ENCODE results near the gene HGF.

The HGF gene

GRCh38 chr7:81685270-81685868, 84.5 kb downstream of the HGF start:
- no peaks in the 10 kb centered on the region for H3K36me3 Mint-ChIP-seq (ENCODE audit: insufficient read depth)
- DNase-seq (ENCODE audit: low spot score in 2 of 2) (no peak), ATAC-seq (replicated peaks; ENCODE audit: extremely low read depth, poor library complexity, severe bottlenecking) (no peak)
- no peaks in the 10 kb centered on the region for H3K4me1 Mint-ChIP-seq
- H3K9me3 Mint-ChIP-seq, result peaks cover 18% of the 10 kb centered on the region
- no peaks in the 10 kb centered on the region for H3K27me3 Mint-ChIP-seq
- no peak overlapping the region for H3K27ac Mint-ChIP-seq (ENCODE audit: low read depth)
- H3K4me3 Mint-ChIP-seq, result no peak overlapping the region

GRCh38 chr7:81684514-81685269, 85.2 kb downstream of the HGF start:
- Mint-ChIP-seq H3K36me3 (ENCODE audit: insufficient read depth) (no peaks in the 10 kb centered on the region), H3K4me3 (no peak overlapping the region), H3K4me1 (no peaks in the 10 kb centered on the region), H3K27ac (ENCODE audit: low read depth) (no peak overlapping the region), H3K9me3 (peaks cover 25% of the 10 kb centered on the region), H3K27me3 (no peaks in the 10 kb centered on the region)
- DNase-seq (ENCODE audit: low spot score in 2 of 2) (no peak), ATAC-seq (replicated peaks; ENCODE audit: extremely low read depth, poor library complexity, severe bottlenecking) (no peak)

GRCh38 chr7:81684033-81684432, 85.8 kb downstream of the HGF start:
- H3K9me3 Mint-ChIP-seq, result peaks cover 23% of the 10 kb centered on the region
- ATAC-seq (replicated peaks; ENCODE audit: extremely low read depth, poor library complexity, severe bottlenecking), result no peak
- DNase-seq (ENCODE audit: low spot score in 2 of 2), result no peak
- H3K27me3 Mint-ChIP-seq, result no peaks in the 10 kb centered on the region
- H3K4me1 Mint-ChIP-seq, result no peaks in the 10 kb centered on the region
- H3K4me3 Mint-ChIP-seq, result no peak overlapping the region
- no peaks in the 10 kb centered on the region for H3K36me3 Mint-ChIP-seq (ENCODE audit: insufficient read depth)
- no peak overlapping the region for H3K27ac Mint-ChIP-seq (ENCODE audit: low read depth)

GRCh38 chr7:81682873-81683272, 87.0 kb downstream of the HGF start:
- Mint-ChIP-seq H3K27ac (ENCODE audit: low read depth) (no peak overlapping the region), H3K9me3 (peaks cover 17% of the 10 kb centered on the region), H3K4me3 (no peak overlapping the region), H3K36me3 (ENCODE audit: insufficient read depth) (no peaks in the 10 kb centered on the region), H3K4me1 (no peaks in the 10 kb centered on the region), H3K27me3 (no peaks in the 10 kb centered on the region)
- ATAC-seq (replicated peaks; ENCODE audit: extremely low read depth, poor library complexity, severe bottlenecking) (no peak), DNase-seq (ENCODE audit: low spot score in 2 of 2) (no peak)

- Mint-ChIP-seq H3K27ac (ENCODE audit: low read depth) (no peak overlapping the region), H3K4me1 (no peaks in the 10 kb centered on the region), H3K36me3 (ENCODE audit: insufficient read depth) (no peaks in the 10 kb centered on the region), H3K27me3 (no peaks in the 10 kb centered on the region), H3K9me3 (peaks cover 26% of the 10 kb centered on the region), H3K4me3 (no peak overlapping the region)
- ATAC-seq (replicated peaks; ENCODE audit: extremely low read depth, poor library complexity, severe bottlenecking) (no peak), DNase-seq (ENCODE audit: low spot score in 2 of 2) (no peak)
Measured at GRCh38 chr7:81680120-81680519, 89.7 kb downstream of the HGF start.

GRCh38 chr7:81676813-81677212, 93.0 kb downstream of the HGF start:
- no peaks in the 10 kb centered on the region for H3K36me3 Mint-ChIP-seq (ENCODE audit: insufficient read depth)
- H3K4me3 Mint-ChIP-seq, result no peak overlapping the region
- H3K4me1 Mint-ChIP-seq, result no peaks in the 10 kb centered on the region
- ATAC-seq (replicated peaks; ENCODE audit: extremely low read depth, poor library complexity, severe bottlenecking), result no peak
- H3K27ac Mint-ChIP-seq (ENCODE audit: low read depth), result no peak overlapping the region
- no peaks in the 10 kb centered on the region for H3K27me3 Mint-ChIP-seq
- DNase-seq (ENCODE audit: low spot score in 2 of 2), result no peak
- peaks cover 22% of the 10 kb centered on the region for H3K9me3 Mint-ChIP-seq

- no peaks in the 10 kb centered on the region for H3K36me3 Mint-ChIP-seq (ENCODE audit: insufficient read depth)
- no peak overlapping the region for H3K4me3 Mint-ChIP-seq
- no peaks in the 10 kb centered on the region for H3K27me3 Mint-ChIP-seq
- H3K27ac Mint-ChIP-seq (ENCODE audit: low read depth), result no peak overlapping the region
- DNase-seq (ENCODE audit: low spot score in 2 of 2) (no peak), ATAC-seq (replicated peaks; ENCODE audit: extremely low read depth, poor library complexity, severe bottlenecking) (no peak)
- H3K4me1 Mint-ChIP-seq, result no peaks in the 10 kb centered on the region
- peaks cover 22% of the 10 kb centered on the region for H3K9me3 Mint-ChIP-seq
Measured at GRCh38 chr7:81676105-81676811, 93.6 kb downstream of the HGF start.

- H3K36me3 Mint-ChIP-seq (ENCODE audit: insufficient read depth), result no peaks in the 10 kb centered on the region
- no peaks in the 10 kb centered on the region for H3K4me1 Mint-ChIP-seq
- H3K27ac Mint-ChIP-seq (ENCODE audit: low read depth), result no peak overlapping the region
- peaks cover 17% of the 10 kb centered on the region for H3K9me3 Mint-ChIP-seq
- no peaks in the 10 kb centered on the region for H3K27me3 Mint-ChIP-seq
- H3K4me3 Mint-ChIP-seq, result no peak overlapping the region
- ATAC-seq (replicated peaks; ENCODE audit: extremely low read depth, poor library complexity, severe bottlenecking), result no peak
- DNase-seq (ENCODE audit: low spot score in 2 of 2), result no peak
Measured at GRCh38 chr7:81674431-81674830, 95.4 kb downstream of the HGF start.

- Mint-ChIP-seq H3K4me3 (no peak overlapping the region), H3K4me1 (no peaks in the 10 kb centered on the region), H3K36me3 (ENCODE audit: insufficient read depth) (no peaks in the 10 kb centered on the region), H3K27ac (ENCODE audit: low read depth) (no peak overlapping the region), H3K27me3 (no peaks in the 10 kb centered on the region), H3K9me3 (peaks cover 21% of the 10 kb centered on the region)
- DNase-seq (ENCODE audit: low spot score in 2 of 2), result no peak
- ATAC-seq (replicated peaks; ENCODE audit: extremely low read depth, poor library complexity, severe bottlenecking), result no peak
Measured at GRCh38 chr7:81672872-81673271, 97.0 kb downstream of the HGF start.

- Mint-ChIP-seq H3K27me3 (no peaks in the 10 kb centered on the region), H3K36me3 (ENCODE audit: insufficient read depth) (no peaks in the 10 kb centered on the region), H3K27ac (ENCODE audit: low read depth) (no peak overlapping the region), H3K4me1 (no peaks in the 10 kb centered on the region), H3K4me3 (no peak overlapping the region), H3K9me3 (peaks cover 12% of the 10 kb centered on the region)
- no peak for DNase-seq (ENCODE audit: low spot score in 2 of 2)
- no peak for ATAC-seq (replicated peaks; ENCODE audit: extremely low read depth, poor library complexity, severe bottlenecking)
Measured at GRCh38 chr7:81669476-81670105, 100.3 kb downstream of the HGF start.

GRCh38 chr7:81666209-81666608, 103.6 kb downstream of the HGF start:
- Mint-ChIP-seq H3K4me1 (no peaks in the 10 kb centered on the region), H3K36me3 (ENCODE audit: insufficient read depth) (no peaks in the 10 kb centered on the region), H3K4me3 (no peak overlapping the region), H3K27me3 (no peaks in the 10 kb centered on the region), H3K27ac (ENCODE audit: low read depth) (no peak overlapping the region), H3K9me3 (peaks cover 24% of the 10 kb centered on the region)
- DNase-seq (ENCODE audit: low spot score in 2 of 2) (no peak), ATAC-seq (replicated peaks; ENCODE audit: extremely low read depth, poor library complexity, severe bottlenecking) (no peak)

GRCh38 chr7:81665236-81665635, 104.6 kb downstream of the HGF start:
- H3K27me3 Mint-ChIP-seq, result no peaks in the 10 kb centered on the region
- H3K4me1 Mint-ChIP-seq, result no peaks in the 10 kb centered on the region
- ATAC-seq (replicated peaks; ENCODE audit: extremely low read depth, poor library complexity, severe bottlenecking), result no peak
- peaks cover 30% of the 10 kb centered on the region for H3K9me3 Mint-ChIP-seq
- H3K4me3 Mint-ChIP-seq, result no peak overlapping the region
- no peak overlapping the region for H3K27ac Mint-ChIP-seq (ENCODE audit: low read depth)
- no peaks in the 10 kb centered on the region for H3K36me3 Mint-ChIP-seq (ENCODE audit: insufficient read depth)
- no peak for DNase-seq (ENCODE audit: low spot score in 2 of 2)

Data from central memory CD8-positive, alpha-beta T cell (primary cell).